HG03095 (cell line): ENCODE data around the gene C2orf42.
"Not testable (repeated sequence)": the region's sequence is repeated elsewhere in the genome, so short reads cannot be mapped to it uniquely, and the experiment has no call there.

Experiments
- ATAC-seq: cut with Tn5 transposase; IDR thresholded peaks from one replicate; pipeline ENCODE4 v1.9.1; 2021; ENCODE audit warnings: moderate library complexity; ENCODE audit not compliant: unreplicated experiment

The C2orf42 gene

GRCh38 chr2:70190418-70191243, at the start of gene C2orf42:
TSS of gene C2orf42 (minus strand) at chr2:70191019. CDS start at chr2:70181985, 9,034 bp downstream.
- peak; percentile 77 for ATAC-seq

DNA sequence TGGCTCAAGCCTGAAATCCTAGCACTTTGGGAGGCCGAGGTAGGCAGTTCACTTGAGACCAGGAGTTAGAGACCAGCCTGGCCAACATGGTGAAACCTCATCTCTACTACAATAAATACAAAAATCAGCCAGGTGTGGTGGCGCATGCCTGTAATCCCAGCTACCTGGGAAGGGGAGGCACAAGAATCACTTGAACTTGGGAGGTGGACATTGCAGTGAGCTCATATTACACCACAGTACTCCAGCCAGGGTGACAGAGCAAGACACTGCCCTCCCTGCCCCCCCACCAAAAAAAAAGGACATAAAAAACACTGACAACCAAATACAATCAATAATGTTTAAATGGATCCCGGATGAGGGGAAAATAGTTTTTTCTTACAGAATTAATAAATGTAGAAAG, 49.8 kb upstream of the C2orf42 start:
- ATAC-seq, result no peak

DNA sequence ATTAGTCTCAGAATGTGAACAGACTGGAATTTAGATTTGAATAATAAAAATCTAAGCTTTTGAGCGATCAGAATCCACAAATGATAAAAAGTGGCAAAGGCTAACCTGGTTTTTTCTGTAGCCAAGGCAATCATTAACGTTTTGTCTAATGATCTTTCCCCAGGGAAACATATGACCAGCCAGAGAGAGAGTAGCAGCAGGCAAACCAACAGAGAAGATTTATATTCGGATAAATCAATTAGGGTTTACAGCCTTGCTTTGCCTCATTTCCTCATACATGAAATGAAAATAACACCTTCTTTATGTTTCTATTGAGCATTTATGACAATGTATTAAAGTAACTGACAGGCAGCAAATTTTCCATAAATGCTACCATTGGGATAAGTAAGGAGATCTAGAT, 43.1 kb upstream of the C2orf42 start:
- no peak for ATAC-seq

GRCh38 chr2:70226781-70227180, 36.0 kb upstream of the C2orf42 start:
- ATAC-seq, result no peak

DNA sequence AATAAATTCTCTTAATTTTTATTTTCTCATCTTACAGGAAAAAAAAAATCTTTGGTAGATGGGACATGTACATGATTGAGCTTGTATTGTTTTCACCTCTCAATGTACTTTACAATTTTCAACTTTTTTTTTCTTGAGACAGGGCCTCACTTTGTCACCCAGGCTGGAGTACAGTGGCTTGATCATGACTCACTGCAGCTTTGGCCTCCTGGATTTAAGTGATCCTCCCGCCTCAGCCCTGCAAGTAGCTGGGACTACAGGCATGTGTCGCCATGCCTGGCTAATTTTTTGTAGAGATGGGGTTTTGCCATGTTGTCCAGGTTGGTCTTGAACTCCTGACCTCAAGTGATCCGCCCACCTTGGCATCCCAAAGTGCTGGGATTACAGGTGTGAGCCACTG, 32.5 kb upstream of the C2orf42 start:
- not testable (repeated sequence) for ATAC-seq

DNA sequence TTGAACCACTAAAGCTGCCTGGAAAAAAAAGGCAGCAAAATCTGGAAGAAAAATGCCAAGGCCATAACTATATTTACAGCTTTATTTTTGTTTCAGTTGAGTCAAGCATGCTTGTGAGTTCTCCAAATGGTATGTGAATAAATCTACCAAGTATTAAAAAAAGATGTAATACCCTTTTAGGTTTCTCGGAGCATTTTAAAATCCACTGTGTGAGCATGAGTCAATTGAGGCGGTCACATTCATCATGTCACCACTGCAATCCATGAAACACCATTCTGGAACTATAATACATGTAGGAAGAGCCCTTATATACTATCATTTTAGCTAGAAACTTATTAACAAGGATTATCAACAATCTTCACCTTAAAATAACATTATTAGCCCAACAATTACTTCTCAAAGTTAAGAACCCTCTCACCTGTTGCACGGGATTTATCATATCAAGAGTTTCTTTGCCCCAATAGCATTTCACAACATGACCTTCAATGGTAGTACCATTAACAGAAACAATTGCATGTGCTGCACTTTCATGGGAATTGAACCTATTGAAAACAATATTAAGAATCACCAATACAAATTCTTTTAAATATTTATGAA, 24.2 kb upstream of the C2orf42 start:
- no peak for ATAC-seq

GRCh38 chr2:70214365-70214764, 23.5 kb upstream of the C2orf42 start:
- no peak for ATAC-seq

DNA sequence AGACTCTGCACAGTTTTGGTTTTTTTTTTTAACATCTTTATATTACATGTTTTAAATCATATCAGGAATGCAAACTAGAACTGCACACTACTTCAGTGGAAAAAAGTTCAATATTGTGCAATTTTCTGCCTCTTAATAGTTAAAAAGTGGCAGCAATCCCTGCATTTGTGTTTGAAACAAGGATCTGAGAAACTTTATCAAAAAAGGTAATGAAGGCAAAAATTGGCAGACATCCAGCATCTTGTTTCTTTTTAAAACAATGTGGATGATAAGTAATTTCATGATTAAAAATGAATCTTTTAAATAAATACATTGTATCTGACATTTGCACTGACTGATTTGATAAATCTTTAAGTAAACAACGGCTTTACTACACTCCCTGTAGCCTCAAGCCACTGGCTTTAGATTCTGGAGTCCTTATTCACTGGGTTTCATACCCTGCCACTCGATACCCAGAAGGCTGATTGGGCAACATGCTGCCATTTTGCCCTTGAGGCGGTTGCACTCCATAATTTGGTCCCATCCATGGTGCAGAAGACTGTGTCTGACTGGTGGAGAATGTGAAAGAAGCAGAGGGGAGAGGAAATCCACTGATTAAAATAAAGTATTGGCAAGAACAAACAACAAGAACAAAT, 21.6 kb upstream of the C2orf42 start:
- ATAC-seq, result no peak

- ATAC-seq, result no peak
Observed at GRCh38 chr2:70211595-70211994, 20.8 kb upstream of the C2orf42 start.

DNA sequence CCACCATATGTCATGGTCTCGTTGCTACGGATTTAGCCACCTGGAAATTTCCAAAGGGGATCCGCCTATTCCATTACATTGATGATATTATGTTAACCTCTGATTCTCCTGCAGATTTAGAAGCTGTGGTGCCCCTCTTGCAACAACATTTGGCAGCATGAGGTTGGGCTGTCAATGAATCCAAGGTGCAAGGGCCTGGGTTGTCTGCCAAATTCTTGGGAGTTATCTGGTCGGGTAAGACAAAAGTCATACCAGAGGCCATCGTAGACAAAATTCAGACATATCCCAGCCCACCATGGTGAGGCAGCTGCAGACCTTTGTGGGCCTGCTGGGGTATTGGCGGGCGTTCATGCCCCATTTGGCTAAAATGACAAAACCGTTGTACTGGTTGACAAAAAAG, 13.6 kb upstream of the C2orf42 start:
- ATAC-seq, result no peak

GRCh38 chr2:70203086-70203485, 12.3 kb upstream of the C2orf42 start:
- ATAC-seq, result no peak

DNA sequence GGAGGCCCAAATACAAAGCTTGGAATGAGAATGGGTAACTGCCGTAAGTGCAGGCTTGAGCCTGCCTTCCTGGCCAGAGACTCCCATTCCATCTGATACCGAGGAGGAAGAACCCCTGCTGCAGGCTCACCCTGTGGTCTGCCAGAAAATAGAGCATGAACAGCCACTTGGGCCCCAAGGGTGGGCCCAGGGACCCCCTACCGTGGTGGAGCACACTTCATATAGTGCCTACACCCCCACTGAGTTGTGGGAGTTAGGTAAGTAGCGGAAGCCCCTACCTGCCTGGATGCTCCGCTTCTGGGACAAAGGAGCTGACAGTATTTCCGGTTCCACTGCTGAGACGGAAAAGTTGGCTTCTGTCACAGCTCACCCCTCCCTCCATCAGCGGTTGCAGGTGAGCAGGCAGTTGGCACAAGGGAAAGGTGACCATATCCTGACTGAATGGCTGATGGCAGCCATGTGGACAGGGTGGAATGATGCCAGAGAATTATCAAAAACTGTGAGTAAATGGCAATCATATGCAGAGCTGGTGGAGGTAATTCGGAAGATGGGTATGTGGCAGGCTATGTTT, 11.5 kb upstream of the C2orf42 start:
- ATAC-seq, result no peak

GRCh38 chr2:70201831-70202230, 11.0 kb upstream of the C2orf42 start:
- no peak for ATAC-seq

DNA sequence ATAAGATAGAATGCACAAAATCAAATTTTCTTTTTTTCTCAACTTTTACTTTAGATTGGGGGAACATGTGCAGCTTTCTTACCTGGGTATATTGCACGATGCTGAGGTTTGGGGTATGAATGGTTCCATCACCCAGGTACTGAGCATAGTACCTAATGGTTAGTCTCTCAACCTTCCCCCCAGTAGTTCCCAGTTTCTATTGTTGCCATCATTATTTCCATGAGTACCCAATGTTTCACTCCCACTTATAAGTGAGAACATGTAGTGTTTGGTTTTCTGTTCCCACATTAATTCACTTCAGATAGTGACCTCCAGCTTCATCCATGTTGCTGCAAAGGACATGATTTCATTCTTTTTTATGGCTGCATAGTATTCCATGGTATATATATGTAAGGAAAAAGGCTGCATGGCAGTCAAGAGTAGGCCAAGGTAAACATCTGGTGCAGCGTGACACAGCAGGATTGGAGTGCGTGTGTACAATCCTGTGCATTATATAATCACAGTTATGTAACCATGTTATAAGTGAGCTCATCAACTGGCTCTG, 10.5 kb upstream of the C2orf42 start:
- no peak for ATAC-seq

DNA sequence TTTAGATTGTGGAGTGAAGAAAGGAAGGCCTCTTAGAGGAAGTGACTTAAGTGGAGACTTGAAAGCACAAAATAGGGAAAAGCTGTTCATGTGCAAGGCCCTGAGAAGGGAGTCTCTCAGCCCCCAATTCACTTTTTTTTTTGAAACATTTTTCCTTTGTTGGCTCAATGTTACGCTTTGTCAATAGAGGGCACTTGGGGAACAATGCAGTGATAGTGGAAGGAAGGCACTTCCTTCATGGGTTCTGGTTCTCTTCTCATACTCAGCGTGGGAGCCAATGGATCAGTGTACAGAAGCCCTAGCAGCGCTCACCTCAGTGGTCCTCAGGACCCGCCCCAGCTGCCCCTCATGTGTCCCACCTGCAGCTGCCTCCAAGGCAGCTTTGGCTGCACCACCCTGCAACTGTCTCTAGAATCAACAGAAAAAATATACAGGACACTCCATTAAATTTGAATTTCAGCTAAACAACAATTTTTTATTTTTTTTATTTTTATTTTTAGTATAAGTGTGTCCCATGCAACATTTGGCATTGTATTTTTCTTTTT, 8.6 kb upstream of the C2orf42 start:
- ATAC-seq, result no peak

DNA sequence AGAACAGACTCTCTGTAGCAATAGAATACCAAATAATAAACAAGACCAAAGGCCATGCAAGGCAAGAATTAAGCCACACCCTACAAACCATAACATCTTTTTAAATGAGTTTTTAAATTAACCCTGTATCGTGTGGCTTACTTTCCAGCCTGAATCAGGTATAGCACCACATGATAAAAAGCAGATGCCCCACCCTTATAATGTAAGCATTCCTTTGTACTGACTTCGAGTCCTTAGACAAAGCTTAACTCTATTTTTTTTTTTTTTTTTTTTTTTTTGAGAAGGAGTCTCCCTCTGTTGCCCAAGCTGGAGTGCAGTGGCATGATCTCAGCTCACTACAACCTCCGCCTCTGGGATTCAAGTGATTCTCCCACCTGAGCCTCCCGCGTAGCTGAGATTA, 1.7 kb upstream of the C2orf42 start:
- no peak for ATAC-seq

DNA sequence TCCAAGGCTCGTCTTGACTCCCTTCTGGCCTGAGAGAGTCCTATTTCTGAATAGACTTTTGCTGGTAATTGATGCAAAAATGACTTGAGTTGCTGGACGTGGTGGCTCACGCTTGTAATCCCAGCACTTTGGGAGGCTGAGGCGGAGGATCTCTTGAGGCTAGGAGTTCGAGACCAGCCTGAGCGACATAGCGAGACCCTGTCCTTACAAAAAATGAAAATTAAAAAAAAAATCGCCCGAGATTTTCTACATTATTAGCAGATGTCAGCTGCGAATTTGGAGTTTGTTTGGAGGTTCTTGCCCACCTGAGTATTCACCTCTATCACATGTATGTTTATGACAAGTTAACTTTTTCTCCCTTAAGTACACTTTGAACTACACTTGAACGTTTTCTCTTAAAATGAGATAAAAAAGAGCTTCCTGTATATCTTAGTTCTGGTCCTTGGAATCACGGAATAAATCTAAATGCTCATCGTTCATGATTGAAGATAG, 471 bp upstream of the C2orf42 start:
- no peak for ATAC-seq

DNA sequence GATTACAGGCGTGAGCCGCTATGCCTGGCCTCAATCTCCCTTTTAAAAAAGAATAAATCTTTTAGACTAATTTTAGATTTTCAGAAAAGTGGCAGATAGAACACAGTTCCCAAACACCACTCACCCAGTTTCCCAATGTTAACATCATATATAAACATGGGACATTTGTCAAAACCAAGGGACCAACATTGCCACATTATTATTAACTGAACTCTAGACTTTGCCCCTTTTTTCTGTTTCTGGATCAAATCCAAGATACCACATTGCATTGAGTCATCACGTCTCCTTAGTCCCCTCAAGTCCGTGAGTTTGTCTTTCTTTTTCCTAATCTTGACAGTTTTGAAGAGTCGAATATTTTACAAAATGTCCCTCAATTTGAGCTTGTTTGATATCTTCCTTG, 2.4 kb downstream of the C2orf42 start:
- ATAC-seq, result no peak

- not testable (repeated sequence) for ATAC-seq
Observed at GRCh38 chr2:70187170-70187569, 3.6 kb downstream of the C2orf42 start.

DNA sequence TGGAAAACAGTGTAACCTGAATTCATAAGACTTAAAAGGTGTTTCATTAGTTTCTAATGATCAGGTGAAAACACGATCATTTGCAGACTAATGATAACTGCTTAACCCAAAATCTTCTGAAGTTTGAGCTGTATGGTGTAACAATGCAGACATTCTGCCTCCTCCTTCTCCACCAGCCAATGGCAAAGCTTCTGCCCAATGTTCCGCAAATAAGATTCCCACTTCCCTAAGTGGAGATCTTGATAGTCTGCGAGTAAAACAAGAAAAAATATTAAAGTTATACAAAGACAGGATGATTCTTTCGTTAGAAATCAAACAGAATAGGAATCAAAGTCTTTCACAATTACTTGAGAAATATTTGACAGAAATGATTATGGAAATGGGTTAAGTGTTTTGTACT, 8.1 kb downstream of the C2orf42 start:
- ATAC-seq, result no peak

DNA sequence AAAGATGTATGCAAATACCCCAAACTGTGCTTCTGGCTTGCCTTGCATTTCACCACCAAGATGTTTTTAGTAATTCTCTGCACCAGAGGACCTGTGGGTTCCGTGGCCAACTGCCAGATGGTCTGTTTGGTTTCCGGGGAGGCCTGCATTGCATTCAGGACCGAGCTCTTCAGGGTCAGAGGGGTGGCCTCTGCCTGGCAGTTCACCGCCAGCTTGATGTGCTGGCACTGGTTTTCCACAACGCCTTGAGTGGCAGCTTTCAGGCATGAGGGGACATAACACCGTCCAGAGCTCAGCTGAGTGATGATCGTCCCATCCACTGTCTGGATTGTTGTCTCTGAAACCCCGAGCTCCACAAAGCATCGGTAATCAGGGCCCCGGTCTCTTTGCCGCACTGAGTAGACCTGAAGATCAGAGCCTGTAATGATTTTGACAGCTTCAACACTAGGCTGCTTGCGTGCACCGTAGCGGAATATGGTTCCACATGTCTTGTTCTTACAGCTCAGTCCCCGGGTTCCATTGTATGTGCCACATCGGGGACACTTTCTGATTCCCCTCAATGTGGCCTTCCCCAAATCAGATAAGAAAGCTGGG, 9.4 kb downstream of the C2orf42 start:
- ATAC-seq, result peak; percentile 70
